Measurements from ENCODE around the gene ATOH8.

Gene ATOH8

DNA sequence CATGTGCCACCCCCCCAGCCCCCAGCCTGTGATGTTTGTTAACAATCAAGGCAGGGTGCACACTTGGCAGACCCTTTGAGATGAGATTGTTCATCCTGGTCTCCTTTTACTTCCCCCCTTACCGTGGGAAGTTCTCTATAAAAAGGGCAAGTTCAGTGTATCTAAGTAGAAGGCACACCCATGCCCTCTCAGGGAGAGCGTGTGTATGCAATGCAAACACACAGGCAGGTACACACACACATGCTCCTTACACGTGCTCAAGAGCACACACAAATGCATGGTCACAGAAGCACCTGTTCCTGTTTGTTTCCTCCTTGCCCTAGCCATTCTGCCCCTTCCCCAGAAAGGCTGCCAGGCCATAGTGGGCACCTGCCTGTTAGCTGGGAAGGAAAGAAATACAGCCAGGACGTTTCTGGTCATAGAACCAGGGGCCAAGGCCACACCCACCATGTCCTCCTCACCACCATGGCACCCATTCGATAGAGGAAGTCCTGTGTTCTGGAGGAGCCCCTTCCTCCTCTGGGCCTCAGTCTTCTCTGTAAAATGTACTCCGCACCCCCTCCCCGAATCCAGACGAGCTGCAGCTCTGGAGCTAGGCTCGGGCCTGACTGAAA lies 3.1 kb downstream of the ATOH8 start:
- no peak for DNase-seq

DNA sequence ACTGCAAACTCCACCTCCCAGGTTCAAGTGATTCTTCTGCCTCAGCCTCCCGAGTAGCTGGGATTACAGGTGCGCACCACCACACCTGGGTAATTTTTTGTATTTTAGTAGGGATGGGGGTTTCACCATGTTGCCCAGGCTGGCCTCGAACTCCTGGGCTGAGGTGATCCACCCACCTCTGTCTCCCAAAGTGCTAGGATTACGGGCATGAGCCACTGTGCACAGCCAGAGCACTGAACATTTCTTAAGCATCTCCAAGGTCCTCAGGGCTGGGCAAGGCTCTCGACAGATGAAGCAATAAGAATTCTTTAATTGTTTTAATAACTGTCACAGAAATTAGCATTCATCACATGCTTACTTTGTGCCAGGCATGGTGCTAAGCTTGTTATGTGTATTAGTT lies 4.1 kb downstream of the ATOH8 start:
- no peak for DNase-seq

DNA sequence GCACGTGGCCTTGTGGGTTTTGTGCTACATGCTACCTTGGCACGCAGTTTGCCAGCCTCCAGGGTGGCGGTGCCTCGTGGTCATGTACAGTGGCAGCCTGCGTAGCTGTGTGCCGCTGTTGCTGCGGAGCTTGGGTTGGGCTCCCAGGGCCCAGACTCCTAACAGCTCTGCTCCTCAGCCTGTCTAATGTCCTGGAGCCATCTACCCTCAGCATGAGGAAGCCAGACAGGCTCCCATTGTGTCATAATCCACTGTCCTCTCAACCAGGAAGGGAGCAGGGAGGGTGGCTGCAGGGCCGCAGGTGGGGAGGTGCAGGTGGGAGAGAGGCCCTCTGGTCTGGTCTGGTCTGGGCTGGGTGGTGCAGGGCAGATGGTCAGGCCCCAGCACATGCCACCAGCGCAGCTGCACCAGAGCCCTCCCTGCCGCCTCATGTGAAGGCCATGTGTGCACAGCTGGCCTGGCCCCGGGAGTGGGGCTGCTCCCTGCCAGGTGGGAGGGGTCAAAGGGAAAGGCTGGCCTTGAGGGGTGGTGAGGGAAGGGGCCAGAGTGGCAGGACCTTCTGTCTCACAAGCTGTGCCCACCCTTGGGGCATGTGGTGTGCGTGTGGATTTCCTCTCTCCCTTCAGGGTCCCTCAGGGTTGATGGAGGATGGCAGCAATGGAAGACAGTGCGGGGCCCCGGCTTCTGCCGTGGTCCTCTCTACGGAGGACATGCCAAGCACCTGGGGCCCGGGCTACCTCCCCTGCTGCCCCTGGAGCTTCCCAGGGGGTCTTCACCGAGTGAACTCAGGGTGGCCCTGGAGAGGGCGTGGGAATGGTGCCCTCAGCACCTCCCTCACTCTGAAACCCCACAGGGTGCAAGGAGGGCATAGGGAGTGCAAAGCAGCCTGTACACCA lies 4.8 kb downstream of the ATOH8 start:
- no peak for DNase-seq

DNA sequence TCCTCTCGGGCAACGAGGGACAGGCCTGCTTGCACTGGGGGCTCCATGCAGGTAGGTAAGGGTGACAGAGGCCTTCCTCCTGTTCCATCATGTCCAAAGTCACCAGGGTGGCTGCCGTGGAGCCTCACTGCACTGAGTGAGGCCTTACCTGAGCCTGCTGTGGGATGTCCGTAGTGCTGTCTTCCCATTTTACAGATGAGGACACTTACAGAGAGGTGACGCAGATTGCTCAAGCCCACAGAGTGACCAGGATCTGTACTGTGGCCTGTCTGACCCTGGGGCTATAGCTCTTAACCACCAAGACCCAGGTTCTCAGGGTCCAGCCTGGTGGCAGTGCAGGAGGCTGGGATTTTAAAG lies 5.4 kb downstream of the ATOH8 start:
- DNase-seq = no peak

DNA sequence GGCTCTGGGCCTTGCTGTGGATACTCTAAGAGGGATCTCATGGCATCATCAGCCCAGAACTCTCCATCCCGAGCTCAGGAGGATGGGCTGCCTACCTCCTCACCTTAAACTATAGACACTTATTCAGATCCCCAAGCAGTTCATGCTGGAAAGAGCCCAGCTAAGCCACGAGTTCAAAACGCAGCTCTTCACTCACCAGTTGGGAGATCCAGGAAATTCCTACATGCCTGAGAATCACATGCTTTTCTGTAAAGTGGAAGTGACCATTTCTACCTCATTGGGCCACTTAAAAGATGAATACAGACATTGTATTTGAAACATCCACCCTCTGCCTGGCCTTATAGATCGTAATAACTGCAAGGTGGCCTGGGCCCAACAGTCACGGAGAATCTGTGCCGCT lies 6.6 kb downstream of the ATOH8 start:
- no peak for DNase-seq

DNA sequence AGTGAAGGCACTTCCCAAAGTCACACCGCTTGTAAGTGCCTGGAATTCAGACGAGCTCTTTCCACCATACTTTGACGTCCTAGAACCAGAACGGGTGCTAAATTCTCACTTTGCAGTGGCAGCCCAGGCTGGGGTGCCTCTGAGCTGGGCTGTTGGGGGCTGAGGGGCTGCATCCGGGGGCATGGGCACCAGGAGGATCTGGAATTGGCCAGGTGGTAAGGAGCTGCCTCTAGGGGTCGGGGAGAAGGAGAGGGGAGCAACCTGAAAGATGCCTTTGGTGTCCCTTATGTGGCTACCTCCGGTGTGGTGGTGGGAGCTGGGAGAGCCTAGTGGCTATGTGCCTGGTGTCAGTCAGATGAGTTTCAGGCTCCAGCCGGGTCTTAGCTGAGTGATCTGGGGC lies 7.1 kb downstream of the ATOH8 start:
- DNase-seq = no peak

DNA sequence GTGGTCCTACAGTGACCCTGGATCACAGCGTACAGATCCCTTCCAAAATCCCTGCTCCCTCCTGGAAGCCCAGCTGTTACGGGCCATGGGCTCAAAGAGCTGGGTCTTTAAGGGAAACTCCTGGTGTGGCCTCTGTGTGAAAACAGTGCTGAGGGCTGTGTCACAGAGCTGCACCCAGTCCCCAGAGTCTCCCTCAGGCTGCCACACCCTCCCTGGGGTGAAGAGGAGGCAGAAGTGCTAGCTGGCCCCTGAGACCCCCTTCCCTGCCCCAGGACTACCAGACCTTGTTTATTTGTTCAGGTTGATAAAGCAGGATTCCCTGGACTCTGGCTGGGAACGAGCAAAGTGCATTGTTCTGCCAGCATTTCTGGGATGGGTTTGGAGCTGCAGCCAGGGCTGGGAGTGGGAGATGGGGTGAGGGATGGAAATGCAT lies 7.7 kb downstream of the ATOH8 start:
- no peak for DNase-seq

DNA sequence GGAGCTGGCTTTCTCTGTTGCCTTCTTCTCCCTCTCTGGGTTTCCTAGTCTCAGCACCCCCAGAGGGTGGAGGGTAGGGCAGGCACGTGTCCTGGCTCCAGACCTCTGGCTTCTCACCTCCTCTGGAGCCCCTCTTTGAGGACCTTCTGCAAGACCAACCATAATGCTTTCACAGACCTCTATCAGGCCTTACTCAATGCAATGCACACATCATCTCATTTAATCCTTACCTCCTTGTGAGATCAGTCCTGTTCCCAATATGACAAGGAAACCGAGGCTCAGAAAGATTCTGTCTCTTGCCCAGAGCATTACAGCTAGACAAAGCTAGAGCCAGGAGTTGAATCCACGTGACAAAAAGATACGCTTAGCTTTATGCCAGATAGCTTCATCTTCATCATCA lies 8.2 kb downstream of the ATOH8 start:
- no peak for DNase-seq

DNA sequence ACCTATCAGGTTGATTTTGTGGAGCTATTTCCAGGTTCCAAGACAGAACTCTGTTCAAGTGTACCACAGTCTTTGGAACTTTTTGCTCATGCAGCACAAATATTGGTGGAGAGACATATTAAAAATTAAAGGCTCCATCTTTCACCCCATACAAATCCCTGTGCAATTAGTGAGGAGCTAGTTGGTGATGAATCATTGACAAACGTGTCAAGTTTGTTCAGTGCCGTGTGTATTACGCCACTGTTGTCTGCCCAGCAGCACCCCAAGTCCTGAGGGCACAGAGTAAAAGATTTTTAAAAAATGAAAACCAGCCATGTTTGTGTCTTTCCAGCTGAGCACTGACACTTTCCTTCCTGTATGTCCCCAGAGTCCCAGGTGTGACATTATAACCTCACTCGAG lies 9.3 kb downstream of the ATOH8 start:
- no peak for DNase-seq

DNA sequence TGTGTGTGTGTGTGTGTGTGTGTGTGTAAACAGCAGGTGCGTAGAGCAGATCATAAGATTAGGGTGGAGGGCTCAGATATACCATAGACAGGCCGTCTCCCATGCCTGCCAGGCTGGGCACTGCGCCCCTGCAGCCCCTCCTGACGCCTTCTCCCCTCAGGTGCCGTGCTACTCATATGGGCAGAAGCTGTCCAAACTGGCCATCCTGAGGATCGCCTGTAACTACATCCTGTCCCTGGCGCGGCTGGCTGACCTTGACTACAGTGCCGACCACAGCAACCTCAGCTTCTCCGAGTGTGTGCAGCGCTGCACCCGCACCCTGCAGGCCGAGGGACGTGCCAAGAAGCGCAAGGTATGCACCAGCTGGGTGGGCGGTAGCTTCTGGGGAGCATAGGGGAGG lies 10.0 kb downstream of the ATOH8 start:
- no peak for DNase-seq

DNA sequence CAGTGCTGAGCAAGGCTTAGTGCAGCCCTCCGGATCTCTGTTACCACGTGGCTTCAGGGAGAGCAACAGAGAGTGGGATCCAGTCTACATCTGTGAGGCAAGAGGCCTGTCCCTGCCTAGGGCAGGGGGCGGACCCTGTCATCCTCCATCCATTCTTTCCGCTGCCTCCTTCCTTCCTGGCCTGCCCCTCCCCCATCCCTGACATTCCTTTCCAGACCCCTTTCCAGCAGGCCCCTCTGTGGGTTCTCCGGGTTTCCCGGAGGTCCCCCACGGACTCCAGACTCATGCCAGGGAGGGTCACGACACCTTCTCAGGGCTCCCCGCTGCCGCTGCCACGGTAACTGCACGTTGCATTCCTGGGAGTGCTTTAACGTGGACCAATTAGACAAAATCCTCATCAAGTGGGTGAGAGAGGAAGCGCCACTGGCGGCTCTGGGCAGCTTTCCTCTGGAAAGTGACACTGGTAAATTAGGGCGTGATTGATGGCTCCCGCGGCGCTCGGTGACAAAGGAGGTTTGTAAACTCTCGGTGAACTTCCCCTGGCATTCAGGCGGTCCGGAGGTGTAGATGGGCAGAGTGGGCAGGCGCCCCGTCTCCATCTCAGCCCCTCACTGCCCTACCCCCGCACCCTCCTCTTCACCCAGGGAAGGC lies 11.4 kb downstream of the ATOH8 start:
- DNase-seq = no peak

DNA sequence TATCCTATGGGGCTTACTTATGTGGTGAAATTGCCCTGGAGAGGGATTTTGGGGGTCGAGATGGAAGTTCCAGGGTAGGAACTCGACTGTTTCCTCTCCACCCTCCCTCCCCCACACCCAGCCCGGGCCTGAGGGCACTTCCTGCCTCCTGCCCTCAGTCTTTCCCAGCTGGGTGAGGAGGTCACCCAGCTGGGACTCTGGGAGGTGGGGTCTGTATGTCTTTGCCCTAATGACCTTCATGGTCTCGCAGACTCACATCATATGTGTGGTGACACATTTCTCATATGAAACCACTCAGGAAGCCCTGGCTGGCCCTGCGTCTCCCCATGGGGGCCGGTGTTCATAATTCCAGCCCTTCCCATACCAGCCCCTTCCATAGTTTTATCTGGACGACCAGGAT lies 12.4 kb downstream of the ATOH8 start:
- DNase-seq = no peak

DNA sequence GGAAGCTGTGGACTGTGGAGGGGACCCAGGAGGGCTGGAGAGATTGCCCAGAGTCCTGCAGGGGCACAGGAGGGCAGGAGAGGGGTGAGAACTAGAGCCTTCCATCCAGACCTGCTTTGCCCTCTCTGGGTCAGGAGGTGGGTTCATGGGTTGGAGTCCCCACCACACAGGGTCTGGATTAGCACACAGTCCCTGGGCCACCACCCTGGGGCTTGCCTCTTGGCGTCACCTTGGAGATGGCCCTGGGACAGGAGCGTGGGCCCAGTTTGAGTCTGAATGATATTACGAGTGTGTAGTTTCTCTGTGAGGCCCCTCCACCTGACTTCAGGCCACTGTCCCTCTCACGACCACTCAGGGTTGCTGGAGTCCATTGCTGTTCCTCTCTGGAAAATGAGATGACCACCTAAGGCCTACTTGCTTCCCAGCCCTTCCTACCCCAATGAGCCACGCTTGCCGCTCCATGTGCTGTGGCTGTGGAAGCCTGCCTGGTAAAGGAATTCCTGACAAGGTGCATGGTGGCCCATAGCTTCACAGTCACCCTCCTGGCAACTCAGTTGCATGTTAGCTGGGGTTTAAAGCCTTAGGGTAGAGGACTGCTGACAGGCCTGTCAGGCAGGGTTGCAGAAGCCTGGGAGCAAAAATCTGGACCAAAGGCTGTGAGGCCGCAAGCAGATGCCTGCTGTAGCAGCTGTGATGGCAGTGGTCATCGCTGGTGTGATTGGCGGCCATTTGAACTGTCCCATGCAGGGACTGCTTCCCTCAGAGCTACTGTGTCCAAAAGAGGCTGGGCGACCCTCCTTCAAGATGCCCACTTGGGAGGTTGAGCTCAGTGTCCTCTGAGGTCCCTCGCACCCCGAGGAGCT lies 14.2 kb downstream of the ATOH8 start:
- no peak for DNase-seq

DNA sequence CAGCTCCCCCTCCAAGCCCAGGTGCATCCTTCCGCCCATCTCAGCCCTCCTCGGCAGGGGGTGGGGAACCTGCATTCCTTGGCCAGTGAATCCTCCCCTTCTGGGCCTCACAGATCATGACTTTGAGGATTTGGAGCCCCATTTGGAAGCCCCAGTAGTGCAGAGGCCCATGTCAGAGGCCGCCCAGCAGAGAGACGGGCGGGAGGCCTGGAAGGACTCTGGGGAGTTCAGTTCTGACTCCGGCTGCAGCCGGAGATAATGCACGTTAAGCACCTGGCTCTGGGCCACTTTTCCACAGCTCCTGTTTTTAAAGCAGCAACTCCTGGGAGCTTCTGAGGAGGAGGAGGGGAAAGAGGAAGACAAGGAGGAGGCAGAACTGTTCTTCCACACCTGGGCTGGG lies 14.9 kb downstream of the ATOH8 start:
- no peak for DNase-seq

DNA sequence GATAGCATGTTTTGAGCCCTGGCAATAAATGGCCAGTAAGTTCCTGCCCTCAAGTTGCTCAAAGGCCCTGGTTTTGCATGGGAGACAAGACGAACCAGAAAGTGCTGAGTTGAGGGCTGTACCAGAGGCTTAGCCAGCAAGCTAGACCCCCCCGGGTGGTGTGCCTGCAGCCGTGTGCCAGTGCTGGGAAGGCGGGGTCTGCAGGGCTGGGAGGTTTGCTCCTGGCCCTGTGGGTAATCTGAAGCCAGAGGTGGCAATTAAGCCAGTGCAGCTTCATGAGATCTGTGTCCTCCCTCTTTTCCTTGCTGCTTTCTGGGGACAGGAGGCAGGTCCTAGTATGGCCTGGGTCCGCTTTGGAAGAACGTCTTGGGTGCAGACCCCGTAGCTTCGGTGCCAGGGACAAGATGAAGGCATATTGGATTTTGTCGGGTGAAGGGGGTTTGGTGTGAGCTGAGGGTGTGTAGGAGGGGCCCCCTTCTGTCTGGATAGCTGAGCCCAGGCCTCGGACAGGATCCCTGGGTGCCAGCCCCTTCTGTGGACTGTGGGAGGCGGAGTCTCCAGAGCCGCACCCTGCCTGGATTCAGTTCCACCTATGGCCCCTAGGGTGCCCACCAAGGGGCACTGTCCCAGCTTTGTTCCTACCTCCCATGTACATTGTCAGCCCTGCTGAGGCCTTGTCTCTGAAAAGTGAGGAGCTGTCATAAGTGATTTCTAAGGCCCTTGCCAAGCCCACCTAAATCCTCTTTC lies 15.6 kb downstream of the ATOH8 start:
- no peak for DNase-seq

DNA sequence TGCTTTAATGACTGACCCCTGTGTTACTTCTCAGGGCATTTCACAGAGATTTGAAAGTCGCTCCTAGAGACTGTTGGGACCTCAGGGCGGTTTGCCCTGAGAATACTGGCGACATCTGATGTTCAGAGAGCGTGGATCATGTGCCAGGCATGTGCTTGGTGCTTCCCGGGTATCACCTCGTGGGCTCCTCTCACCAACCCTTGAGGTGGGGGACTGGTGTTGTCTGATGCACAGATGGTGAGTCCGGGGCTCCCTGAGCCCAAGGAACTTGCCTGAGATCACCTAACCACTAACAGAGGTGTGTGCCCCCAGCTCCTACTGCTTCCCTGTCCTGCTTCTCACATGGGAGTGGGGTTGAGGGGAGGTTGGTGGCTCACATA lies 16.2 kb downstream of the ATOH8 start:
- no peak for DNase-seq

DNA sequence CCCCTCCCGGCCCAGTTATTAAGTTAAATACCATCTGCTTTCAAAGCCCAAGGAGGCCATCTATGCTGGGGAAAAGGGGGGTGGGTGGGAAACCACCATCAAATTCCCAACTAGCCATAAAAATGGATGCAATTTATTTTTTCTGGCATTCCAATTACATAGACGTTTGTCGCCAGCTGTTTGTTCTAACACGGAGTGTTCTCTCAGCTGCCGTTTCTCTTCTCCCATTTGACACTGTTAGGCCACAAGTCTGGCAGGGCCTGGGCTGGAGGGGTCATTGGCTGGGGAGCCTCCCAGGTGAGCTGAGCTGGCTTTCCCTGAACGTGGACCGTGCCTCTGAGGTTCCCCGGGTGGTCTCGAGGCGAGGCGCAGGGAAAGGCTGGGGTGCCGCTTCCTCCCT lies 16.6 kb downstream of the ATOH8 start:
- no peak for DNase-seq

DNA sequence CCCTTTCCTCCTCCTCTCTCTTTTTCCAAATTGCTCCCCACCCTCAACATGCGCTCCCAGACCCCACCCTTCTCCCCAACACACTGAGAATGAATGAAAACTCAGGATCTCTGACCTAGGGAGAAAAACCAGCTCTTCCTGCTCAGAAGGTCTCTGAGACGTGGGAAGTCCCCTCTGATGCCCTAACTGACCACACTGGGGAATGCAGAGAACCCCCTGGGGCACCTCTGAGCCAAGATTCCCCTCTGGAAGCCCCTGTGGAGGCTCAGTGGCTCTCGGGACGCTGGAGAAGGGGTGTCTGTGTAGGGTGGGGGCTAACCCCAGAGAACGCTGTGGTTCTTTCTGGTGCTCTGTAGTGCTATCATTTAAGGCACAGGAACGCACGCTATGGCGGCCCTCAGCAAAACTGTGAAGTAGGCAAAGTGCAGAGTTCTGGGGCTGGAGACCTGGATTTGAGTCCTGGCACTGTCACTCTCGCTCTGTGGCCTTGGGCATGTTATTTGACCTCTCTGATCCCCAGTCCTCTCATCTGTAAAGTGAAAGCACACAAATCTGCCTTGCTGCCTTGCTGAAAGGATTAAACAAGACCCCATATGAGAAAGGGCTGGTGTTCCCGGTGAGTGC lies 17.1 kb downstream of the ATOH8 start:
- no peak for DNase-seq

DNA sequence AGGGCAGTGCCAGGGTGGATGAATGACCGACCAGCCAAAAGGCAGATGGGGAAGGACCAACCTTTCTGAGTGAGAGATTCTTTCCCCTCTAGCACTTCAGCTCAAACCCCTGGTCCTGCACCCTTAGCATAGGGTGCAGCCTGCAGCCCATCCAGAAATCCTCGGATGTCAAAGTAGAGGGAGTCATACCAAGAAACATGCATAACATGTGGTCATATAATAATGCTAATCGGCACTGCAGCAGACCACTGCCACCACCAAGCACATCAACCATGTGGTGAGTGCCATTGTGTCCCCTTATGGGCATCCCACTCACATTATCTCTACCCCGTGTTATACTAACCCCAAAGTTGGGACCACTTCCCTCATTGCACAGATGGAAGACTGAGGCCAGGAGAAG lies 17.7 kb downstream of the ATOH8 start:
- DNase-seq = no peak

DNA sequence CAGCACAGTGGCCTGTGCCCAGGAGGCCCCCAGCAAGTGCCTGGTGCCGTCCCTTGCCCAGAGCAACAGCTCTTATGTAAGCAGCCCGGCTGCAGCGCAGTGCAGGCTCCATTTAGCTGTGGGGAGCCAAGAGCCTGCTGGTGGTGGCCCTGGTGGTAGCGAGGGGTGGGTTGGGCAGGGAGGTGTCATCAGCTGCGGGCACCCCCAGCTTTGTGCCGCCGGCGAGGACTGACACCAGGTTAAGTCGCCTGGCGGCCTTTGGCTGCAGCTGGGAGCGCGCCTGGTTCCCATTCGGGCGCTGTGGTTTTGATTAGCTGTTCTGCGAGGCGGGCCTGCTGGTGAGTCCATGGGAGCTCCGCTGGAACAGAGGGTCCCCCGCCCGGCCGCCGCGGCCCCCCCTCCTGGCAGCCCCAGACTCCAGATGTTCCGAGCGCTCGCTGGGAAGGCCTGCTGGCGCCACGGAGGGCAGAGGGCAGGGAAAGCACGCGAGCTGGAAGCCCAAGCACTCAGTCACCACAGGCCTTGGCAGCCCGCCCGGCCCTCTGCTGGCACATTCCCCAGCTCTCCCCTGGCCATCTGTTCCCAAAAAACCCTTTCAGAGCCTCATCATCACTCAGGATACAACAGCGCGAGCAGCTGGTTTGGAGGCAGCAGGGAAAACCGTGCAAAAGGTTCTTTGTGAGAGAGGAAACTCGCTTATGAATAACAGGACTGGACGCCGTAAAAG lies 18.4 kb downstream of the ATOH8 start:
- DNase-seq = no peak

DNA sequence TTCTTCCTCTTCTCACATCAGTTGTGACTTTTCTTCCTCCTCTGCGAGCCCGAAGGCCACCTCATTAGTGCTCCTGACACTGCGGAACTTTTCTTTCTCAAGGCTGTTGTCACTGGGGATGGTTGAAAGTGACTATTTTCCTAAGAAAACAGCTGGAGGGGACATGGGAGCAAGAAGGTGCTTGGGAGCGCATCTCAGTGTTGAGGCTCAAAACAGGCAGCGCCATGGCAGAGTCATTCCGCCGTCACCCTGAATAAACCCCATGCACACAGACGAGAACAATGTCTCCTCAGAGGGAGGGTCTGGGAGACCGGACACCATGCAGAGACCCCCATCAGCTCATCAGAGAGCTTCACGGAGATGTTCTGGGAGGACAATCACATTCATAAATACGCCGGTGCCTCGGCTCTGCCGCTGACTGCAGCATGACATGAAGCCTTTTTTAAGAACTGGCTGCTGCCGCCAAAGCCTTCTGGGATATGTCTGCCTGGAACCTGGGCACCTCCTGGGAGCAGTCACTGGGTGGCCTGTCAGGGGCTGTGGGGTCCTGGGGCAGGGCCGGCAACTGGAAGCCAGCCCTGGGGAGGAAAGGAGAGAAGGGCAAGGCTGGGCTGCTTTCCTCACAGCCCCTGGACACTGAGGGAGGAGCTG lies 19.2 kb downstream of the ATOH8 start:
- DNase-seq = no peak
